ENCODE data around the gene PARD6B.
"Not testable (repeated sequence)": the region's sequence is repeated elsewhere in the genome, so short reads cannot be mapped to it uniquely, and the experiment has no call there.

Gene PARD6B

GRCh38 chr20:50746138-50746940 is 15.0 kb downstream of the PARD6B start:
- DNase-seq: no peak

- no peak for DNase-seq
Observed at GRCh38 chr20:50747275-50747674, 15.9 kb downstream of the PARD6B start.

- no peak for DNase-seq
Observed at GRCh38 chr20:50750145-50750671, 18.8 kb downstream of the PARD6B start.

GRCh38 chr20:50753152-50753551 is 21.8 kb downstream of the PARD6B start:
- DNase-seq: no peak

GRCh38 chr20:50754420-50754819 is 23.0 kb downstream of the PARD6B start:
- no peak for DNase-seq

- no peak for DNase-seq
Observed at GRCh38 chr20:50756447-50756846, 25.1 kb downstream of the PARD6B start.

GRCh38 chr20:50758469-50758868 is 27.1 kb downstream of the PARD6B start:
- DNase-seq: no peak

GRCh38 chr20:50758992-50759391 is 27.6 kb downstream of the PARD6B start:
- DNase-seq: no peak

- DNase-seq: no peak
Observed at GRCh38 chr20:50759678-50760077, 28.3 kb downstream of the PARD6B start.

- no peak for DNase-seq
Observed at GRCh38 chr20:50762045-50762422, 30.7 kb downstream of the PARD6B start.

- DNase-seq: no peak
Observed at GRCh38 chr20:50762435-50763220, 31.2 kb downstream of the PARD6B start.

GRCh38 chr20:50763550-50764458 is 32.4 kb downstream of the PARD6B start:
- not testable (repeated sequence) for DNase-seq

GRCh38 chr20:50765251-50765650 is 33.9 kb downstream of the PARD6B start:
- DNase-seq: not testable (repeated sequence)

- no peak for DNase-seq
Observed at GRCh38 chr20:50765674-50766073, 34.3 kb downstream of the PARD6B start.

GRCh38 chr20:50766955-50767809 is 35.8 kb downstream of the PARD6B start:
- DNase-seq: not testable (repeated sequence)

- DNase-seq: not testable (repeated sequence)
Observed at GRCh38 chr20:50768991-50769390, 37.6 kb downstream of the PARD6B start.

- not testable (repeated sequence) for DNase-seq
Observed at GRCh38 chr20:50769551-50770085, 38.2 kb downstream of the PARD6B start.

GRCh38 chr20:50771419-50772080 is 40.2 kb downstream of the PARD6B start:
- not testable (repeated sequence) for DNase-seq

- DNase-seq: no peak
Observed at GRCh38 chr20:50772420-50773185, 41.2 kb downstream of the PARD6B start.

GRCh38 chr20:50774515-50774914 is 43.1 kb downstream of the PARD6B start:
- no peak for DNase-seq
